Stimulated activated CD4-positive, alpha-beta T cell treated with anti-CD3 and anti-CD28 coated beads, Interleukin-2, amount 100 ng/mL, for 24 hours (primary cell): Measurements from ENCODE around the gene LRFN2.

ENCODE experiments used
- DNase-seq, 2 donors: peaks; one replicate each; pipeline ENCODE4 v3.0.0-alpha.2; 2020

The LRFN2 gene

GRCh38 chr6:40509716-40510260 lies 77.4 kb downstream of the LRFN2 start:
- no peak for DNase-seq

- no peak for DNase-seq
Measured at GRCh38 chr6:40509086-40509485, 78.1 kb downstream of the LRFN2 start.

GRCh38 chr6:40506954-40507353 lies 80.2 kb downstream of the LRFN2 start:
- no peak for DNase-seq

- DNase-seq = no peak
Measured at GRCh38 chr6:40505191-40505810, 81.9 kb downstream of the LRFN2 start.

- no peak for DNase-seq
Measured at GRCh38 chr6:40504274-40504673, 82.9 kb downstream of the LRFN2 start.

- DNase-seq = no peak
Measured at GRCh38 chr6:40500227-40500626, 86.9 kb downstream of the LRFN2 start.

GRCh38 chr6:40499215-40499614 lies 87.9 kb downstream of the LRFN2 start:
- DNase-seq = no peak

- DNase-seq = no peak
Measured at GRCh38 chr6:40498148-40498547, 89.0 kb downstream of the LRFN2 start.

- DNase-seq = no peak
Measured at GRCh38 chr6:40492187-40492586, 95.0 kb downstream of the LRFN2 start.

GRCh38 chr6:40490508-40490907 lies 96.7 kb downstream of the LRFN2 start:
- DNase-seq = no peak

GRCh38 chr6:40489798-40490197 lies 97.4 kb downstream of the LRFN2 start:
- DNase-seq = no peak

- DNase-seq = no peak
Measured at GRCh38 chr6:40486576-40486975, 100.6 kb downstream of the LRFN2 start.

- no peak for DNase-seq
Measured at GRCh38 chr6:40485795-40486194, 101.4 kb downstream of the LRFN2 start.

GRCh38 chr6:40485300-40485699 lies 101.9 kb downstream of the LRFN2 start:
- no peak for DNase-seq

- no peak for DNase-seq
Measured at GRCh38 chr6:40484066-40484465, 103.1 kb downstream of the LRFN2 start.

GRCh38 chr6:40482532-40482931 lies 104.6 kb downstream of the LRFN2 start:
- DNase-seq = no peak

- DNase-seq = no peak
Measured at GRCh38 chr6:40480678-40481077, 106.5 kb downstream of the LRFN2 start.

- no peak for DNase-seq
Measured at GRCh38 chr6:40479706-40480105, 107.5 kb downstream of the LRFN2 start.

GRCh38 chr6:40477246-40478126 lies 109.7 kb downstream of the LRFN2 start:
- DNase-seq = no peak

- no peak for DNase-seq
Measured at GRCh38 chr6:40476673-40477072, 110.5 kb downstream of the LRFN2 start.

GRCh38 chr6:40474937-40475336 lies 112.2 kb downstream of the LRFN2 start:
- no peak for DNase-seq

GRCh38 chr6:40473026-40473425 lies 114.1 kb downstream of the LRFN2 start:
- no peak for DNase-seq

GRCh38 chr6:40472353-40472752 lies 114.8 kb downstream of the LRFN2 start:
- no peak for DNase-seq

- no peak for DNase-seq
Measured at GRCh38 chr6:40471243-40471642, 115.9 kb downstream of the LRFN2 start.
